Gastrocnemius medialis (tissue), 4 donors: ENCODE measurements around the gene WDR91. TPM values are rescaled to one million over a fixed set of nuclear protein-coding genes. Genes with fewer than 3 reads are reported as not detected.
A peak's percentile ranks its signal among the peaks of the same experiment; 100 is the strongest.
"Not testable (repeated sequence)": the region's sequence is repeated elsewhere in the genome, so short reads cannot be mapped to it uniquely, and the experiment has no call there.

ENCODE experiments used
- ATAC-seq, 2 donors: fragments of 150-250 bp; one replicate each; pipeline ENCODE4 v1.9.1; 2016
- DNase-seq, 2 donors: peaks; one replicate each; pipeline ENCODE4 v3.0.0-alpha.2; 2019
- H3K27ac ChIP-seq, 4 donors: fragments of 200-600 bp; sonication (generic); 1 replicate in 1 of 4; 2 replicates in 3 of 4; pipeline ENCODE4 v1.5.1; 2016 to 2018; ENCODE audit warnings: mild to moderate bottlenecking in 2 of 4, moderate library complexity in 1 of 4
- H3K27me3 ChIP-seq, 3 donors: fragments of 200-600 bp; sonication (generic) in 2 of 3; 1 replicate in 1 of 3; 2 replicates in 2 of 3; pipeline versions ENCODE4 v1.5.1 to v1.6.0; 2016 to 2019; ENCODE audit warnings: mild to moderate bottlenecking in 1 of 3, moderate library complexity in 1 of 3
- H3K36me3 ChIP-seq, 2 donors: fragments of 200-600 bp; sonication (generic) in 1 of 2; one replicate each; pipeline ENCODE4 v1.5.1; 2017 to 2018
- H3K4me1 ChIP-seq, 2 donors: fragments of 200-600 bp; sonication (generic) in 1 of 2; one replicate each; pipeline ENCODE4 v1.5.1; 2016 to 2017; ENCODE audit warnings: mild to moderate bottlenecking in 2 of 2
- H3K4me3 ChIP-seq, 4 donors: fragments of 200-600 bp; sonication (generic) in 3 of 4; 1 replicate in 1 of 4; 2 replicates in 3 of 4; pipeline ENCODE4 v1.5.1; 2016 to 2019; ENCODE audit warnings: mild to moderate bottlenecking in 2 of 4
- H3K9me3 ChIP-seq, 3 donors: fragments of 200-600 bp; sonication (generic) in 2 of 3; 1 replicate in 1 of 3; 2 replicates in 2 of 3; pipeline ENCODE4 v1.5.1; 2016 to 2019
- CTCF ChIP-seq, 5 experiments: fragments of 450-650 bp in 3 of 5; fragments of 200-600 bp in 2 of 5; sonication (generic) in 2 of 5; IDR thresholded peaks in 4 of 5; conservative IDR thresholded peaks in 1 of 5; 1 replicate in 4 of 5; 2 replicates in 1 of 5; pipeline ENCODE4 v1.5.1; 2016 to 2019; ENCODE audit warnings: antibody characterized with exemption in 5 of 5, mild to moderate bottlenecking in 3 of 5, moderate library complexity in 3 of 5
- POLR2A ChIP-seq, 2 donors: fragments of 450-650 bp; IDR thresholded peaks; one replicate each; pipeline ENCODE4 v1.6.1; 2017; ENCODE audit warnings: antibody characterized with exemption in 2 of 2, mild to moderate bottlenecking in 2 of 2, moderate library complexity in 2 of 2
- in situ Hi-C, 4 donors: fragments of 200-750 bp; cut with MboI; loops; one replicate each; pipeline versions ENCODE4 v1.15.0 to v1.8.0; 2017; ENCODE audit warnings: low sequenced_read_pairs in 4 of 4
- intact Hi-C: fragments of 100-400 bp; cut with DNase I; formaldehyde crosslinking; loops from one replicate; pipeline ENCODE4 v1.15.1; 2023; ENCODE audit warnings: low total_unique reads
- total RNA-seq, 4 donors: library from RNA; depleted of rRNA; stranded (reverse); fragments of >200 nt; gene quantifications; one replicate each; pipeline versions ENCODE4 v1.1.0 to v1.2.3, GENCODE V29; 2016

The WDR91 gene
- total RNA-seq, 4 donors from 2014 or later: 3.6 to 8.0 (median 6.4) TPM

GRCh38 chr7:135175931-135176330 is 35.4 kb downstream of the WDR91 start:
- intact Hi-C loops: no loop called here
- Histone ChIP-seq H3K4me1 (peaks cover 11 to 12% of the 10 kb centered on the region in 2 donors), H3K27me3 (no peaks in the 10 kb centered on the region), H3K27ac (no peak overlapping the region), H3K4me3 (no peak overlapping the region), H3K36me3 (peaks cover 0 to 46% of the 10 kb centered on the region in 2 donors), H3K9me3 (peaks cover 0 to 5% (median 0%) of the 10 kb centered on the region in 3 donors)
- DNase-seq (no peak), ATAC-seq (no peak)
- in situ Hi-C loops: loop anchor here in 2 of 4 donors (25.0 kb wide), 2 partner anchors 189 to 514 kb away; partner anchors contain the start of gene AGBL3 (in 1 of the 2)
- TF ChIP-seq POLR2A (IDR thresholded peaks at IDR 0.05) (no peak), CTCF (IDR thresholded peaks at IDR 0.05 in 4 of 5, conservative IDR thresholded peaks at IDR 0.05 in 1 of 5) (no peak)

DNA sequence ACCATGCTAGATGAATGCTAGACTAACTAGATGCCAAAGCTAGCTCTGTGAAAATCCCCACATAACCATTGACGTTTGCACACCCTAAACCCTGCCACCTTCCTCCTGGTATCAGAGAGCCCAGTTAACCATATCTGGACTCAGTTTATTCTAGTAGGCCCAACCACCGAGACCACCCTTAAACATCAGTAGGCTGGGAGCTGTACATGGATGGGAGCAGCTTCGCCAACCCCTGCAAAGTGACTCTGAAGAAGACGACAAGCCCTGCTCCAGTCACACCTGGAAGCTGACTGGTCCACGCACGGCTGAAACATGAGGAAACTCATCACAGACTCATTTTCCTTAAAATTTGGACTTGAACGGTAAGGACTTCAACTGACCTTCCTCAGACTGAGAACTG is 36.4 kb downstream of the WDR91 start:
- H3K36me3 ChIP-seq: peaks cover 0 to 36% of the 10 kb centered on the region in 2 donors
- intact Hi-C loops: loop anchor here (5.0 kb wide), 1 partner anchor 483 kb away; no protein-coding TSS in a partner anchor
- ATAC-seq (no peak), DNase-seq (no peak)
- no peak overlapping the region for H3K4me3 ChIP-seq
- peaks cover 11 to 14% of the 10 kb centered on the region in 2 donors for H3K4me1 ChIP-seq
- no peaks in the 10 kb centered on the region for H3K27me3 ChIP-seq
- in situ Hi-C loops: loop anchor here in 2 of 4 donors (25.0 kb wide), 2 partner anchors 188 to 513 kb away; partner anchors contain the start of gene AGBL3 (in 1 of the 2)
- no peak overlapping the region for H3K27ac ChIP-seq
- TF ChIP-seq POLR2A (IDR thresholded peaks at IDR 0.05) (no peak), CTCF (IDR thresholded peaks at IDR 0.05 in 4 of 5, conservative IDR thresholded peaks at IDR 0.05 in 1 of 5) (no peak)
- no peaks in the 10 kb centered on the region for H3K9me3 ChIP-seq

- H3K27me3 ChIP-seq, DNase-seq, H3K4me3 ChIP-seq, ATAC-seq, in situ Hi-C loops, H3K9me3 ChIP-seq, H3K27ac ChIP-seq: not testable (repeated sequence)
- intact Hi-C loops: loop anchor here (5.0 kb wide), 1 partner anchor 482 kb away; no protein-coding TSS in a partner anchor
- H3K36me3 ChIP-seq: peaks cover 0 to 26% of the 10 kb centered on the region in 2 donors
- H3K4me1 ChIP-seq: peaks cover 21 to 24% of the 10 kb centered on the region in 2 donors
Measured at GRCh38 chr7:135173916-135174315, 37.4 kb downstream of the WDR91 start.

DNA sequence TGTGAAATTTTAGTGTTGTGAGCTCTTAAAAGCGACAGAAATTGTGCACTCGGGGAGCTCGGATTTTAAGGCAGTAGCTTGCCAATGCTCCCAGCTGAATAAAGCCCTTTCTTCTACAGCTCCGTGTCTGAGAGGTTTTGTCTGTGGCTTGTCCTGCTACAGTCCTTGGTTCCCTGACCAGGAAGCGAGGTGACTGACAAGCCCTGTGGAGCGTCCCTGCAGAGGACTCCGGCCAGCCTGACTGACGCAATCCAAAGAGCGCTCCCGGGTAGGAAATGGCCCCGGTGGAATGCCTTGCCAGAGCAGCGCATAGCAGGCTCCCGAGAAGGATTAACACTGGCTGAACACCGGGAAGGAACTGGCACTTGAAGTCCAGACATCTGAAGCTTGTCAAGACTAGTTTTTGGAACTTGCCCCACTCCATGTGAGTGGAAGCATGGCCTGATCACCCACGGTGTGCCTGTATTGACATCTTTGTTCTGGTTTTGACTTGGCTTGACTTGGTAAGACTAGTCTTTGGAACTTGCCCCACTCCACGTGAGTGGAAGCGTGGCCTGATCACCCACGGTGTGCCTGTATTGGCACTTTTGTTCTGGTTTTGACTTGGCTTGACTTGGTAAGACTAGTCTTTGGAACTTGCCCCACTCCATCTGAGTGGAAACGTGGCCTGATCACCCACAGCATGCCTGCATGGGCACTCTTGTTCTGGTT is 39.6 kb downstream of the WDR91 start:
- in situ Hi-C loops, H3K9me3 ChIP-seq, H3K27me3 ChIP-seq: not testable (repeated sequence)
- intact Hi-C loops: loop anchor here (2.0 to 5.0 kb wide), 2 partner anchors 39 to 479 kb away; partner anchors contain the start of gene WDR91
- peaks cover 40 to 46% of the 10 kb centered on the region in 2 donors for H3K4me1 ChIP-seq
- peak; percentile 26 to 54 for ATAC-seq
- peak; percentile 82 to 94 for DNase-seq
- TF ChIP-seq POLR2A (IDR thresholded peaks at IDR 0.05): peak; percentile 44 to 51
- peaks cover 0 to 20% of the 10 kb centered on the region in 2 donors for H3K36me3 ChIP-seq
- peak overlapping the region; percentile 26 to 75 (median 66) for H3K4me3 ChIP-seq
- peak overlapping the region; percentile 93 to 97 (median 96) for H3K27ac ChIP-seq

GRCh38 chr7:135170998-135171481 is 40.3 kb downstream of the WDR91 start:
- H3K4me1 ChIP-seq: peaks cover 47 to 53% of the 10 kb centered on the region in 2 donors
- DNase-seq, H3K9me3 ChIP-seq, in situ Hi-C loops, ATAC-seq, H3K27me3 ChIP-seq: not testable (repeated sequence)
- H3K4me3 ChIP-seq: peak overlapping the region; percentile 63 to 85 (median 72)
- peak in 1 of 5 experiments; percentile 10 for TF ChIP-seq CTCF (IDR thresholded peaks at IDR 0.05 in 4 of 5, conservative IDR thresholded peaks at IDR 0.05 in 1 of 5)
- H3K36me3 ChIP-seq: peaks cover 0 to 23% of the 10 kb centered on the region in 2 donors
- H3K27ac ChIP-seq: peak overlapping the region; percentile 93 to 97 (median 96)
- intact Hi-C loops: loop anchor here (1.0 to 5.0 kb wide), 4 partner anchors 24 to 479 kb away; partner anchors contain the start of genes AGBL3 and WDR91
